GM23338 (cell line): ENCODE data around the gene EFR3B. TPM values are rescaled to one million over a fixed set of nuclear protein-coding genes. Genes with fewer than 3 reads are reported as not detected.
"Not testable (repeated sequence)": the region's sequence is repeated elsewhere in the genome, so short reads cannot be mapped to it uniquely, and the experiment has no call there.

Source experiments
- ATAC-seq: fragments of 200-7000 bp; cut with Tn5 transposase; 3 replicates; pipeline ENCODE4 v1.9.1; 2020
- DNase-seq: peaks from one replicate; pipeline ENCODE4 v3.0.0-alpha.2; 2015; ENCODE audit warnings: low spot score
- H2AFZ ChIP-seq: fragments of 200-600 bp; sonication (generic); 2 replicates; pipeline ENCODE4 v1.8.0; 2016; ENCODE audit warnings: antibody characterized with exemption, mild to moderate bottlenecking, moderate library complexity
- H3F3A ChIP-seq: fragments of 200-600 bp; sonication (generic); replicated peaks from 2 replicates; pipeline ENCODE4 v1.8.0; 2017; ENCODE audit warnings: antibody characterized with exemption, mixed run types, low read depth
- H3K27ac ChIP-seq: fragments of 200-600 bp; sonication (generic); 2 replicates; pipeline ENCODE4 v1.6.1; 2016; ENCODE audit warnings: low read depth
- H3K27me3 ChIP-seq: fragments of 200-600 bp; sonication (generic); 2 replicates; pipeline ENCODE4 v1.8.0; 2016; ENCODE audit warnings: mild to moderate bottlenecking, mixed run types, moderate library complexity; ENCODE audit not compliant: insufficient read depth
- H3K36me3 ChIP-seq: fragments of 200-600 bp; sonication (generic); 2 replicates; pipeline ENCODE4 v1.8.0; 2016; ENCODE audit warnings: mild to moderate bottlenecking; ENCODE audit not compliant: insufficient read depth
- H3K4me1 ChIP-seq: fragments of 200-600 bp; sonication (generic); 2 replicates; pipeline ENCODE4 v1.8.0; 2016; ENCODE audit warnings: mild to moderate bottlenecking, moderate library complexity; ENCODE audit not compliant: insufficient read depth
- H3K4me2 ChIP-seq: fragments of 200-600 bp; sonication (generic); 2 replicates; pipeline ENCODE4 v1.7.1; 2017; ENCODE audit warnings: mixed run types
- H3K4me3 ChIP-seq: fragments of 200-600 bp; sonication (generic); 2 replicates; pipeline ENCODE4 v1.6.1; 2016; ENCODE audit warnings: mixed run types
- H3K79me2 ChIP-seq: fragments of 200-600 bp; sonication (generic); replicated peaks from 2 replicates; pipeline ENCODE4 v1.8.0; 2017; ENCODE audit warnings: mild to moderate bottlenecking; ENCODE audit not compliant: insufficient read depth
- H3K9me2 ChIP-seq: fragments of 200-600 bp; sonication (generic); 2 replicates; pipeline ENCODE4 v1.8.0; 2017; ENCODE audit not compliant: insufficient read depth
- H4K20me1 ChIP-seq: fragments of 200-600 bp; sonication (generic); replicated peaks from 2 replicates; pipeline ENCODE4 v1.8.0; 2017; ENCODE audit warnings: mild to moderate bottlenecking; ENCODE audit not compliant: insufficient read depth
- H3K27ac Mint-ChIP-seq: 2 replicates; pipeline ENCODE4 v1.8.0; 2020; ENCODE audit warnings: inconsistent platforms, mild to moderate bottlenecking, moderate library complexity, mixed read lengths
- H3K27me3 Mint-ChIP-seq: 3 replicates; pipeline ENCODE4 v1.8.0; 2022; ENCODE audit warnings: low read depth, mild to moderate bottlenecking, moderate library complexity, mixed read lengths, inconsistent platforms; ENCODE audit not compliant: insufficient read depth, poor library complexity
- H3K36me3 Mint-ChIP-seq: 3 replicates; pipeline ENCODE4 v1.8.0; 2021; ENCODE audit warnings: low read depth, mild to moderate bottlenecking, inconsistent platforms, moderate library complexity, mixed read lengths
- H3K4me1 Mint-ChIP-seq: 3 replicates; pipeline ENCODE4 v1.8.0; 2020; ENCODE audit warnings: mild to moderate bottlenecking, inconsistent platforms, mixed read lengths
- H3K4me3 Mint-ChIP-seq: 3 replicates; pipeline ENCODE4 v1.8.0; 2021; ENCODE audit warnings: moderate library complexity, mild to moderate bottlenecking, inconsistent platforms, mixed read lengths
- H3K9me3 Mint-ChIP-seq: 3 replicates; pipeline ENCODE4 v1.8.0; 2020; ENCODE audit warnings: moderate library complexity, mild to moderate bottlenecking, inconsistent platforms, mixed read lengths
- CREB1 ChIP-seq: fragments of 250-450 bp; sonication (Bioruptor Pico); IDR thresholded peaks from 2 replicates; pipeline ENCODE4 v1.5.0; 2020; ENCODE audit warnings: low read depth, mild to moderate bottlenecking, moderate library complexity
- POLR2AphosphoS5 ChIP-seq: IDR thresholded peaks from 2 replicates; pipeline ENCODE4 v1.6.1; 2016; ENCODE audit warnings: antibody characterized with exemption, low read depth
- polyA plus RNA-seq: library from polyadenylated mRNA; unstranded; fragments of >200 nt; fragmentation: Nextera tagmentation; extraction: Ambion mirVana; gene quantifications from 2 replicates; pipeline ENCODE4 v1.2.1, GENCODE V29; 2016
- total RNA-seq: library from RNA; depleted of rRNA; stranded (reverse); fragments of >200 nt; shearing (Covaris generic); gene quantifications from 2 replicates; pipeline ENCODE4 v1.2.3, GENCODE V29; 2014
- TF ChIP-seq, protein P1 (sequence below), 2 experiments: fragments of 200-600 bp in 1 of 2; sonication (generic) in 1 of 2; conservative IDR thresholded peaks; 2 replicates each; pipeline versions ENCODE4 v1.5.1 to v1.6.1; 2016 to 2017; ENCODE audit warnings: antibody characterized with exemption in 2 of 2, low read depth in 2 of 2, mild to moderate bottlenecking in 2 of 2, moderate library complexity in 1 of 2
- TF ChIP-seq, protein P2 (sequence below): IDR thresholded peaks from one replicate; pipeline ENCODE4 v1.6.1; 2018; ENCODE audit warnings: antibody characterized with exemption; ENCODE audit not compliant: unreplicated experiment

The EFR3B gene
- total and polyA plus RNA-seq, 2 experiments from 2014 or later = 3.3 to 10.7 TPM

DNA sequence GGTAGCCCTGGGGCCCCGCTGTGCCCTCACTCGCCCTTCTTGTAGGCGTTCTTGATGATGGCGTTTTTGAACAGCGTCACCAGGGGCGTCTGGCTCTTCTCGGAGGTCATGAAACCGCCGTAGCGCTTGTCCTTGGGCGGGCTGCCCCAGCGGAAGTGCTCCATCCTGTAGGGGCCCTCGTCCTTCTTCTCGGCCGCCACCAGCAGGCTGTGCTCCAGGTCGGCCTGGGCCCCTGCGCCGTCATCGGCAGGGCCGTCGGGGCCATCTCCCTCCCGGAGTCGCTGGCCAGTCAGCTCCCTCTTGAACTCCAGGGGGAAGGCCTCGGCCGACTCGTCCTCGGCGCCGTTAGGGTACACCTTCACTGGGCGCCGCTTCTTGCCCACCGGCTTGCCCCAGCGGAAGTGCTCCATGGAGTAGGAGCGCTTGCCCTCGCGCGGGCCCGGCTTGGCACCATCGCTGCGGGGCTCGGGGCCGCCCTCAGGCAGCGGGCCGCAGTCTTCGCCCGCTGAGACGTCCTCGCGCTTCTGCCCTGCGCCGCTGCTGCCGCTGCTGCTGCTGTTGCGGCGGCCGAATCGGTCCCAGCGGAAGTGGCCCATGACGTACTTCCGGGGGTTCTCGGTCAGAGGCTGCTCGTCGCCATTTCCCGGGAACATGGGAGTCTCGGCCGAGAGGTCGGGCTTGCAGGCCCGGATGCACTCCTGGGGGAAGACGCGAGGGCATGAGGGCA is 119.3 kb downstream of the EFR3B start:
- TF ChIP-seq CREB1 (CRISPR knock-in tag) (peak; percentile 17; the same call in 1 of the 2 replicates), POLR2AphosphoS5 (no peak; the same call in 1 of the 2 replicates)
- TF ChIP-seq, protein P1, sequence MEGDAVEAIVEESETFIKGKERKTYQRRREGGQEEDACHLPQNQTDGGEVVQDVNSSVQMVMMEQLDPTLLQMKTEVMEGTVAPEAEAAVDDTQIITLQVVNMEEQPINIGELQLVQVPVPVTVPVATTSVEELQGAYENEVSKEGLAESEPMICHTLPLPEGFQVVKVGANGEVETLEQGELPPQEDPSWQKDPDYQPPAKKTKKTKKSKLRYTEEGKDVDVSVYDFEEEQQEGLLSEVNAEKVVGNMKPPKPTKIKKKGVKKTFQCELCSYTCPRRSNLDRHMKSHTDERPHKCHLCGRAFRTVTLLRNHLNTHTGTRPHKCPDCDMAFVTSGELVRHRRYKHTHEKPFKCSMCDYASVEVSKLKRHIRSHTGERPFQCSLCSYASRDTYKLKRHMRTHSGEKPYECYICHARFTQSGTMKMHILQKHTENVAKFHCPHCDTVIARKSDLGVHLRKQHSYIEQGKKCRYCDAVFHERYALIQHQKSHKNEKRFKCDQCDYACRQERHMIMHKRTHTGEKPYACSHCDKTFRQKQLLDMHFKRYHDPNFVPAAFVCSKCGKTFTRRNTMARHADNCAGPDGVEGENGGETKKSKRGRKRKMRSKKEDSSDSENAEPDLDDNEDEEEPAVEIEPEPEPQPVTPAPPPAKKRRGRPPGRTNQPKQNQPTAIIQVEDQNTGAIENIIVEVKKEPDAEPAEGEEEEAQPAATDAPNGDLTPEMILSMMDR (conservative IDR thresholded peaks at IDR 0.05; ENCODE audit: low read depth in 2 of 2) = peak in 1 of 2 experiments; percentile 22; a peak in 2 of 4 replicates
- TF ChIP-seq, protein P2, sequence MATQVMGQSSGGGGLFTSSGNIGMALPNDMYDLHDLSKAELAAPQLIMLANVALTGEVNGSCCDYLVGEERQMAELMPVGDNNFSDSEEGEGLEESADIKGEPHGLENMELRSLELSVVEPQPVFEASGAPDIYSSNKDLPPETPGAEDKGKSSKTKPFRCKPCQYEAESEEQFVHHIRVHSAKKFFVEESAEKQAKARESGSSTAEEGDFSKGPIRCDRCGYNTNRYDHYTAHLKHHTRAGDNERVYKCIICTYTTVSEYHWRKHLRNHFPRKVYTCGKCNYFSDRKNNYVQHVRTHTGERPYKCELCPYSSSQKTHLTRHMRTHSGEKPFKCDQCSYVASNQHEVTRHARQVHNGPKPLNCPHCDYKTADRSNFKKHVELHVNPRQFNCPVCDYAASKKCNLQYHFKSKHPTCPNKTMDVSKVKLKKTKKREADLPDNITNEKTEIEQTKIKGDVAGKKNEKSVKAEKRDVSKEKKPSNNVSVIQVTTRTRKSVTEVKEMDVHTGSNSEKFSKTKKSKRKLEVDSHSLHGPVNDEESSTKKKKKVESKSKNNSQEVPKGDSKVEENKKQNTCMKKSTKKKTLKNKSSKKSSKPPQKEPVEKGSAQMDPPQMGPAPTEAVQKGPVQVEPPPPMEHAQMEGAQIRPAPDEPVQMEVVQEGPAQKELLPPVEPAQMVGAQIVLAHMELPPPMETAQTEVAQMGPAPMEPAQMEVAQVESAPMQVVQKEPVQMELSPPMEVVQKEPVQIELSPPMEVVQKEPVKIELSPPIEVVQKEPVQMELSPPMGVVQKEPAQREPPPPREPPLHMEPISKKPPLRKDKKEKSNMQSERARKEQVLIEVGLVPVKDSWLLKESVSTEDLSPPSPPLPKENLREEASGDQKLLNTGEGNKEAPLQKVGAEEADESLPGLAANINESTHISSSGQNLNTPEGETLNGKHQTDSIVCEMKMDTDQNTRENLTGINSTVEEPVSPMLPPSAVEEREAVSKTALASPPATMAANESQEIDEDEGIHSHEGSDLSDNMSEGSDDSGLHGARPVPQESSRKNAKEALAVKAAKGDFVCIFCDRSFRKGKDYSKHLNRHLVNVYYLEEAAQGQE = peak; percentile 25
- ATAC-seq = peak; percentile 69
- H3K4me3 Mint-ChIP-seq = no peak overlapping the region
- DNase-seq = peak; percentile 77
- H3K79me2 ChIP-seq = no peaks in the 10 kb centered on the region
- no peaks in the 10 kb centered on the region for H3K36me3 ChIP-seq
- peak overlapping the region; percentile 64 for H3K4me2 ChIP-seq
- no peaks in the 10 kb centered on the region for H3K9me2 ChIP-seq
- H3K27me3 Mint-ChIP-seq = peaks cover 12% of the 10 kb centered on the region
- H3K4me3 ChIP-seq = peak overlapping the region; percentile 44; the same call in 1 of the 2 replicates
- no peak overlapping the region for H3K27ac ChIP-seq
- peaks cover 12% of the 10 kb centered on the region for H3K4me1 Mint-ChIP-seq
- H3K9me3 Mint-ChIP-seq = no peaks in the 10 kb centered on the region
- H3K27ac Mint-ChIP-seq = no peak overlapping the region
- H3F3A ChIP-seq = 0 out of 2 replicates have a peak, but pooled peaks cover 4% of the 10 kb centered on the region
- H3K36me3 Mint-ChIP-seq = no peaks in the 10 kb centered on the region
- H3K4me1 ChIP-seq = peaks cover 8% of the 10 kb centered on the region
- H4K20me1 ChIP-seq = no peaks in the 10 kb centered on the region
- H3K27me3 ChIP-seq = peaks cover 12% of the 10 kb centered on the region
- H2AFZ ChIP-seq = peak overlapping the region; percentile 92

DNA sequence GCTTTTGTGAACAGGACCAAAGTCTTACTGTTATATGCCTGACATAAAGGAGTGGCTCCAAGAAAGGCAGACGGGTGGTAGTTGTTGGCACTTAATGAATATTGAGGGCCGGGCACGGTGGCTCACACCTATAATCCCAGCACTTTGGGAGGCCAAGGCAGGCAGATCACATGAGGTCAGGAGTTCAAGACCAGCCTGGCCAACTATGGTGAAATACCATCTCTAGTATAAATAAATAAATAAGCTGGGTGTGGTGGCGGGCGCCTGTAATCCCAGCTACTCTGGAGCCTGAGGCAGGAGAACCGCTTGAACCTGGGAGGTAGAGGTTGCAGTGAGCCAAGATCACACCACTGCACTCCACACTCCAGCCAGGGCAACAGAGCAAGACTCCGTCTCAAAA is 120.2 kb downstream of the EFR3B start:
- H3K4me3 Mint-ChIP-seq = not testable (repeated sequence)

More for the DNA sequence above, 120.2 kb downstream of the EFR3B start:
- not testable (repeated sequence) for H3K4me1 ChIP-seq, H3K27ac Mint-ChIP-seq, H3K9me3 Mint-ChIP-seq, H3K9me2 ChIP-seq, H3K36me3 Mint-ChIP-seq, H4K20me1 ChIP-seq, H3K79me2 ChIP-seq, H3K4me2 ChIP-seq, H3K27ac ChIP-seq, ATAC-seq, H3K4me3 ChIP-seq, H3F3A ChIP-seq, DNase-seq, H3K36me3 ChIP-seq
- peaks cover 19% of the 10 kb centered on the region for H3K27me3 Mint-ChIP-seq
- H3K27me3 ChIP-seq = peaks cover 21% of the 10 kb centered on the region
- H2AFZ ChIP-seq = peak overlapping the region; percentile 92; the same call in 1 of the 2 replicates
- peaks cover 12% of the 10 kb centered on the region for H3K4me1 Mint-ChIP-seq
